ENCODE data around the gene FRMPD2. TPM values are rescaled to one million over a fixed set of nuclear protein-coding genes. Genes with fewer than 3 reads are reported as not detected.
A peak's percentile ranks its signal among the peaks of the same experiment; 100 is the strongest.

The FRMPD2 gene
- total and polyA plus RNA-seq, 2 experiments from 2014 or later = not detected

- TF ChIP-seq ZNF114 (CRISPR knock-in tag; IDR thresholded peaks at IDR 0.05) (no peak), NANOG (IDR thresholded peaks at IDR 0.05; ENCODE audit: borderline replicate concordance) (no peak), ZNF462 (CRISPR knock-in tag; IDR thresholded peaks at IDR 0.05) (no peak), ETS1 (IDR thresholded peaks at IDR 0.05) (no peak), STAT1 (IDR thresholded peaks at IDR 0.05; ENCODE audit: unreplicated experiment) (no peak), EZH2 (IDR thresholded peaks at IDR 0.05; ENCODE audit: low read depth, unreplicated experiment) (no peak), EZH2phosphoT487 (IDR thresholded peaks at IDR 0.05; ENCODE audit: unreplicated experiment) (no peak), CTCF (conservative IDR thresholded peaks at IDR 0.05; ENCODE audit: low read depth in 2 of 2) (no peak), ZNF331 (CRISPR knock-in tag; IDR thresholded peaks at IDR 0.05; ENCODE audit: low read depth) (no peak), JUNB (IDR thresholded peaks at IDR 0.05; ENCODE audit: unreplicated experiment) (no peak), REST (IDR thresholded peaks at IDR 0.05; ENCODE audit: unreplicated experiment) (no peak), CREB1 (CRISPR knock-in tag; IDR thresholded peaks at IDR 0.05; ENCODE audit: low read depth) (no peak)
- no peak for ATAC-seq
- H3K4me2 ChIP-seq = no peak overlapping the region
- Mint-ChIP-seq H3K27ac (peak overlapping the region; percentile 14; the same call in 1 of the 2 replicates), H3K4me1 (peaks cover 16% of the 10 kb centered on the region), H3K27me3 (ENCODE audit: insufficient read depth, low read depth, poor library complexity) (peaks cover 3% of the 10 kb centered on the region), H3K36me3 (ENCODE audit: low read depth) (no peaks in the 10 kb centered on the region), H3K4me3 (no peak overlapping the region), H3K9me3 (0 out of 3 replicates have a peak, but pooled peaks cover 2% of the 10 kb centered on the region)
- H3K27ac ChIP-seq (ENCODE audit: low read depth) = no peak overlapping the region
- peaks cover 8% of the 10 kb centered on the region; the same call in 1 of the 2 replicates for H3K4me1 ChIP-seq (ENCODE audit: insufficient read depth)
- DNase-seq (ENCODE audit: low spot score) = no peak
- no peak overlapping the region for H2AFZ ChIP-seq
- H3K79me2 ChIP-seq (replicated peaks; ENCODE audit: insufficient read depth) = no peaks in the 10 kb centered on the region
- H3K27me3 ChIP-seq (ENCODE audit: insufficient read depth) = no peaks in the 10 kb centered on the region
- no peaks in the 10 kb centered on the region for H3F3A ChIP-seq (replicated peaks; ENCODE audit: low read depth)
- 0 out of 2 replicates have a peak, but pooled peaks cover 3% of the 10 kb centered on the region for H3K9me2 ChIP-seq (ENCODE audit: insufficient read depth)
- no peaks in the 10 kb centered on the region for H3K36me3 ChIP-seq (ENCODE audit: insufficient read depth)
- no peak overlapping the region for H3K4me3 ChIP-seq
- no peaks in the 10 kb centered on the region for H4K20me1 ChIP-seq (replicated peaks; ENCODE audit: insufficient read depth)
Measured at GRCh38 chr10:48241332-48241731, 33.2 kb downstream of the FRMPD2 start.

Measured in GM23338 (cell line).